ENCODE data around the gene CHODL. TPM values are rescaled to one million over a fixed set of nuclear protein-coding genes. Genes with fewer than 3 reads are reported as not detected.

The CHODL gene
- polyA plus RNA-seq, 1 of the 3 experiments (the other 2 are of a cell fraction) = not detected

DNA sequence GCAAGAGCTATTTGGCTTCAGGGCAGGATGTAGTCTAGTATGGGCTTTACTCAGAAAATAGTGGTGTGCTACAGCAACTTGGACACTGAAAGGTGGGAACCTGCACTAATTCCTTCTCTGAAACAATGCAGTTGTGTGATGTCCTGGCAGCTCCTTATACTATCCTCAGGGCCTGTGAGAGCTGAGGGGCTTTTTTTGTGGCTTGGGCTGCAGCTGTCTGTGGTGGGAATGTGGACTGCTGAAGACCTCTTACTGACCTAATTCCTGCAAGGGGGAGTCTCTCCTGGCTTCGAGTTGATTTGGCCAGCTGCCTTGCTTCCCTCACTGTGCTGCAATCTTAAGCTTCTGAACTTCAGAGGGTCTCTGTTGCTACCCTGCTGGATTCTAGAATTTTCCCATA, 22.3 kb upstream of the CHODL start:
- H3K27me3 ChIP-seq (ENCODE audit: insufficient read depth) = no peaks in the 10 kb centered on the region
- no peak for DNase-seq
- H3K27ac ChIP-seq (ENCODE audit: low read depth in 2 of 2, low read length in 1 of 2) = no peak overlapping the region
- H3K36me3 ChIP-seq (replicated peaks in 1 of 2; ENCODE audit: control insufficient read depth in 1 of 2, insufficient read depth in 2 of 2, low read length in 1 of 2) = no peaks in the 10 kb centered on the region
- no peaks in the 10 kb centered on the region for H3K79me2 ChIP-seq (ENCODE audit: insufficient read depth)
- H2AFZ ChIP-seq (ENCODE audit: low read depth) = no peak overlapping the region
- CTCF ChIA-PET = no interaction called here
- H3K9ac ChIP-seq = no peak overlapping the region
- H3K4me2 ChIP-seq = no peak overlapping the region
- TF ChIP-seq EZH2phosphoT487 (IDR thresholded peaks at IDR 0.05; ENCODE audit: borderline replicate concordance, low read depth) = no peak
- TF ChIP-seq MXI1 (IDR thresholded peaks at IDR 0.05; ENCODE audit: low read depth, low read length) = no peak
- TF ChIP-seq JUND (IDR thresholded peaks at IDR 0.05) = no peak
- no peak for TF ChIP-seq ELF1 (IDR thresholded peaks at IDR 0.05)
- TF ChIP-seq FOXM1 (IDR thresholded peaks at IDR 0.05; ENCODE audit: low read depth) = no peak
- TF ChIP-seq, protein P1, sequence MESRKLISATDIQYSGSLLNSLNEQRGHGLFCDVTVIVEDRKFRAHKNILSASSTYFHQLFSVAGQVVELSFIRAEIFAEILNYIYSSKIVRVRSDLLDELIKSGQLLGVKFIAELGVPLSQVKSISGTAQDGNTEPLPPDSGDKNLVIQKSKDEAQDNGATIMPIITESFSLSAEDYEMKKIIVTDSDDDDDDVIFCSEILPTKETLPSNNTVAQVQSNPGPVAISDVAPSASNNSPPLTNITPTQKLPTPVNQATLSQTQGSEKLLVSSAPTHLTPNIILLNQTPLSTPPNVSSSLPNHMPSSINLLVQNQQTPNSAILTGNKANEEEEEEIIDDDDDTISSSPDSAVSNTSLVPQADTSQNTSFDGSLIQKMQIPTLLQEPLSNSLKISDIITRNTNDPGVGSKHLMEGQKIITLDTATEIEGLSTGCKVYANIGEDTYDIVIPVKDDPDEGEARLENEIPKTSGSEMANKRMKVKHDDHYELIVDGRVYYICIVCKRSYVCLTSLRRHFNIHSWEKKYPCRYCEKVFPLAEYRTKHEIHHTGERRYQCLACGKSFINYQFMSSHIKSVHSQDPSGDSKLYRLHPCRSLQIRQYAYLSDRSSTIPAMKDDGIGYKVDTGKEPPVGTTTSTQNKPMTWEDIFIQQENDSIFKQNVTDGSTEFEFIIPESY (IDR thresholded peaks at IDR 0.05; ENCODE audit: borderline replicate concordance, low read depth) = no peak
- no peak for TF ChIP-seq MEF2A (IDR thresholded peaks at IDR 0.05; ENCODE audit: borderline replicate concordance, low read depth)
- no peak for TF ChIP-seq NRF1 (IDR thresholded peaks at IDR 0.05; ENCODE audit: low read depth, low read length)
- TF ChIP-seq, protein P2, sequence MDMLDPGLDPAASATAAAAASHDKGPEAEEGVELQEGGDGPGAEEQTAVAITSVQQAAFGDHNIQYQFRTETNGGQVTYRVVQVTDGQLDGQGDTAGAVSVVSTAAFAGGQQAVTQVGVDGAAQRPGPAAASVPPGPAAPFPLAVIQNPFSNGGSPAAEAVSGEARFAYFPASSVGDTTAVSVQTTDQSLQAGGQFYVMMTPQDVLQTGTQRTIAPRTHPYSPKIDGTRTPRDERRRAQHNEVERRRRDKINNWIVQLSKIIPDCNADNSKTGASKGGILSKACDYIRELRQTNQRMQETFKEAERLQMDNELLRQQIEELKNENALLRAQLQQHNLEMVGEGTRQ (IDR thresholded peaks at IDR 0.05; ENCODE audit: borderline replicate concordance, low read depth, low read length) = no peak
- no peak for TF ChIP-seq RAD21 (IDR thresholded peaks at IDR 0.05; ENCODE audit: low read length)
- TF ChIP-seq RXRA (IDR thresholded peaks at IDR 0.05; ENCODE audit: borderline replicate concordance, low read depth) = no peak
- TF ChIP-seq, protein P3, sequence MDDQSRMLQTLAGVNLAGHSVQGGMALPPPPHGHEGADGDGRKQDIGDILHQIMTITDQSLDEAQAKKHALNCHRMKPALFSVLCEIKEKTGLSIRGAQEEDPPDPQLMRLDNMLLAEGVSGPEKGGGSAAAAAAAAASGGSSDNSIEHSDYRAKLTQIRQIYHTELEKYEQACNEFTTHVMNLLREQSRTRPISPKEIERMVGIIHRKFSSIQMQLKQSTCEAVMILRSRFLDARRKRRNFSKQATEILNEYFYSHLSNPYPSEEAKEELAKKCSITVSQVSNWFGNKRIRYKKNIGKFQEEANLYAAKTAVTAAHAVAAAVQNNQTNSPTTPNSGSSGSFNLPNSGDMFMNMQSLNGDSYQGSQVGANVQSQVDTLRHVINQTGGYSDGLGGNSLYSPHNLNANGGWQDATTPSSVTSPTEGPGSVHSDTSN (IDR thresholded peaks at IDR 0.05) = no peak
- TF ChIP-seq, protein P4, sequence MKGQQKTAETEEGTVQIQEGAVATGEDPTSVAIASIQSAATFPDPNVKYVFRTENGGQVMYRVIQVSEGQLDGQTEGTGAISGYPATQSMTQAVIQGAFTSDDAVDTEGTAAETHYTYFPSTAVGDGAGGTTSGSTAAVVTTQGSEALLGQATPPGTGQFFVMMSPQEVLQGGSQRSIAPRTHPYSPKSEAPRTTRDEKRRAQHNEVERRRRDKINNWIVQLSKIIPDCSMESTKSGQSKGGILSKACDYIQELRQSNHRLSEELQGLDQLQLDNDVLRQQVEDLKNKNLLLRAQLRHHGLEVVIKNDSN (IDR thresholded peaks at IDR 0.05; ENCODE audit: borderline replicate concordance, low read depth) = no peak
- TF ChIP-seq NFIC (IDR thresholded peaks at IDR 0.05; ENCODE audit: borderline replicate concordance) = no peak
- 0% methylated on average over 1 of the region's 1 CpG for WGBS (ENCODE audit: low lambda C conversion rate)
- POLR2A ChIA-PET = no interaction called here
- no peaks in the 10 kb centered on the region for H3F3A ChIP-seq (replicated peaks; ENCODE audit: insufficient read depth)
- H3K4me1 ChIP-seq (ENCODE audit: control insufficient read depth in 1 of 2, insufficient read depth in 2 of 2, low read depth in 1 of 2, low read length in 1 of 2) = no peaks in the 10 kb centered on the region
- H3K4me3 ChIP-seq (ENCODE audit: low read depth in 2 of 2, low read length in 1 of 2) = no peak overlapping the region
- 0 out of 2 replicates have a peak, but pooled peaks cover 3% of the 10 kb centered on the region for H3K9me2 ChIP-seq
- H4K20me1 ChIP-seq (ENCODE audit: insufficient read depth) = no peaks in the 10 kb centered on the region
- no peaks in the 10 kb centered on the region for H3K9me3 ChIP-seq
